Central memory CD8-positive, alpha-beta T cell (primary cell): ENCODE results near the gene CDX1.

ENCODE experiments used
- ATAC-seq: fragments of 150-1000 bp; cut with Tn5 transposase; replicated peaks from 2 replicates; pipeline ENCODE4 v1.10.0; 2022; ENCODE audit warnings: mild to moderate bottlenecking, moderate FRiP score, moderate number of reproducible peaks; ENCODE audit not compliant: poor library complexity, severe bottlenecking; ENCODE audit errors: extremely low read depth
- DNase-seq, 2 donors: peaks; one replicate each; pipeline ENCODE4 v3.0.0; 2021; ENCODE audit warnings: low spot score in 2 of 2
- H3K27ac Mint-ChIP-seq: one replicate; pipeline ENCODE4 v1.8.0; 2022; ENCODE audit warnings: low read depth, mild to moderate bottlenecking, moderate library complexity, mixed read lengths
- H3K27me3 Mint-ChIP-seq: one replicate; pipeline ENCODE4 v1.8.0; 2022; ENCODE audit warnings: mixed read lengths
- H3K36me3 Mint-ChIP-seq: one replicate; pipeline ENCODE4 v1.8.0; 2022; ENCODE audit warnings: mild to moderate bottlenecking, moderate library complexity, mixed read lengths; ENCODE audit not compliant: insufficient read depth
- H3K4me1 Mint-ChIP-seq: one replicate; pipeline ENCODE4 v1.8.0; 2022; ENCODE audit warnings: mixed read lengths
- H3K4me3 Mint-ChIP-seq: one replicate; pipeline ENCODE4 v1.8.0; 2022; ENCODE audit warnings: mild to moderate bottlenecking, moderate library complexity, mixed read lengths
- H3K9me3 Mint-ChIP-seq: one replicate; pipeline ENCODE4 v1.8.0; 2022; ENCODE audit warnings: mixed read lengths

CDX1 gene

GRCh38 chr5:150203832-150204589, 37.4 kb downstream of the CDX1 start:
- no peaks in the 10 kb centered on the region for H3K9me3 Mint-ChIP-seq
- H3K27ac Mint-ChIP-seq = no peak overlapping the region
- H3K27me3 Mint-ChIP-seq = peaks cover 49% of the 10 kb centered on the region

DNA sequence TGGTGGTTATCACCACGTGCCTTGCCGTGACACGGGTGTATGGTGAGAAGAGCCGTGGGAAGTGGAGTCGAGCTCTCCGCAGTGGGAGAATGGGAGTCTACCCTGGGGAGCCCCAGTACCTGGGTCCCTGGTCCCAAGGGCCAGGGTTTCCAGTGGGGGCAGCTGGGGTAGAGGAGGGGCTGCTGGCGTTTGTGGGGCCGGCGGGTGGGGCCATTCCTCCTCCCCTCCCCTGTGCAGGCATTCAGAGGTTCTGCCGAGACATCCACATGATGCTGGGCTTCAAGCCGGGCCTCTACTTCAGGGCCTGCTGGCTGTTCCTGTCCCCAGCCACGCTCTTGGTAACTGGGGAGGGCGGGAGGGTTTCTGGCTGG, 38.0 kb downstream of the CDX1 start:
- H3K4me3 Mint-ChIP-seq = no peak overlapping the region
- H3K27ac Mint-ChIP-seq = no peak overlapping the region
- H3K27me3 Mint-ChIP-seq = peaks cover 43% of the 10 kb centered on the region
- no peaks in the 10 kb centered on the region for H3K9me3 Mint-ChIP-seq
- ATAC-seq (no peak), DNase-seq (no peak)
- peaks cover 4% of the 10 kb centered on the region for H3K36me3 Mint-ChIP-seq
- H3K4me1 Mint-ChIP-seq = peaks cover 17% of the 10 kb centered on the region

More at GRCh38 chr5:150203832-150204589, 37.4 kb downstream of the CDX1 start:
- Mint-ChIP-seq H3K4me1 (peaks cover 11% of the 10 kb centered on the region), H3K36me3 (peaks cover 6% of the 10 kb centered on the region), H3K4me3 (no peak overlapping the region)
- ATAC-seq (no peak), DNase-seq (no peak)

DNA sequence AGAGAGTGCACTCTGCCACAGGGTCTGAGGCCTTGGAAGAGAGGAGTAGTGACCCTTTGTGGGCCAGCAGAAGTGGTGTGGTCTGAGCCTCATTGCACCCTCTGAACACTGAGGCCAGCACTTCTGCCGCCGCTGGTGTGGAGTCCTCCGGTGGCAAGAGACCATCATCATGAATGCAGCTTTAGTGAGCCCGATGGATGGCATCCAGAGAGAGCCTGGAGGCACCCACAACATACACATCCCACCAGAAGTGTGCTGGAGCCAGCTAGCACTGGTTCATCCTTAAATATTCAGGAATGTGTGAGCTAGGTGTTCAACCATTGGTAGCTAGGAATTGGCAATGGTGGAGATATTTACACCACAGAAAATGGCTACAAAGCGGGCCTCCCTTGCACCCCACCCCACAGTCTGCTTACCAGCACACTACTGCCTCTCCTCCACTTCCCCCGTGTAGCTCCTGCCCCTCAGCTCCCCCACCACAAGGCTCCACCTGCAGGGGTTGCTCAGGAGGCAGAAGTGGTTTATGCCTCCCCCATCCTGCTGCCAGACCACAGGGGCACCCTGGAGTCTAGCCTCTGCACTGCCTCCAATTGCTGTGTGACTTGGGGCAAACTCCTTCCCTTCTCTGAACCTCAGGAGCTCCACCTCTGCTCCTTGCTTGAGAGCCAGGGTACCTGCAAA, 39.7 kb downstream of the CDX1 start:
- DNase-seq = no peak
- peaks cover 28% of the 10 kb centered on the region for H3K27me3 Mint-ChIP-seq
- no peak overlapping the region for H3K27ac Mint-ChIP-seq
- H3K4me1 Mint-ChIP-seq = peaks cover 25% of the 10 kb centered on the region
- peaks cover 4% of the 10 kb centered on the region for H3K36me3 Mint-ChIP-seq
- H3K9me3 Mint-ChIP-seq = no peaks in the 10 kb centered on the region
- ATAC-seq = no peak
- no peak overlapping the region for H3K4me3 Mint-ChIP-seq

DNA sequence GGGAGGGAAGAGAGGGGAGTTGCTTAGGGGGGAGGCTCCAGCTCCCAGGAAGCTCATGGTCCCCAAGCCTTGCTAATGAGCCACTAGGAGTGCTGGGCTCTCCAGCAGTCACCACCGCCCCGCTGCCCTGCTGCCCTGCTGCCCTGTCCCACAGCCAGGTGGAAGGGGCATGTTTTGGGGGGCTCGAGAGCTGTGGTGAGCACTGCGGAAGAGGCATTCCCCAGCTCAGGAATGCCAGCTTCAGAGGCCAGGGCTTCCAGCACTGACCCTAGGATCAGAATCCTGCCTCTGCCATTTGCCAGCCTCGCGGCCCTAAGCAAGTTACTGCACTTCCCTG, 40.2 kb downstream of the CDX1 start:
- H3K9me3 Mint-ChIP-seq = no peaks in the 10 kb centered on the region
- peaks cover 4% of the 10 kb centered on the region for H3K36me3 Mint-ChIP-seq
- peaks cover 28% of the 10 kb centered on the region for H3K27me3 Mint-ChIP-seq
- no peak for DNase-seq
- ATAC-seq = no peak
- no peak overlapping the region for H3K27ac Mint-ChIP-seq
- no peak overlapping the region for H3K4me3 Mint-ChIP-seq
- H3K4me1 Mint-ChIP-seq = peaks cover 25% of the 10 kb centered on the region

GRCh38 chr5:150208187-150209098, 41.9 kb downstream of the CDX1 start:
- peak overlapping the region; percentile 26 for H3K27ac Mint-ChIP-seq
- peaks cover 28% of the 10 kb centered on the region for H3K27me3 Mint-ChIP-seq
- no peaks in the 10 kb centered on the region for H3K9me3 Mint-ChIP-seq
- H3K36me3 Mint-ChIP-seq = peaks cover 4% of the 10 kb centered on the region
- no peak for DNase-seq
- peaks cover 25% of the 10 kb centered on the region for H3K4me1 Mint-ChIP-seq
- peak overlapping the region; percentile 64 for H3K4me3 Mint-ChIP-seq
- no peak for ATAC-seq

DNA sequence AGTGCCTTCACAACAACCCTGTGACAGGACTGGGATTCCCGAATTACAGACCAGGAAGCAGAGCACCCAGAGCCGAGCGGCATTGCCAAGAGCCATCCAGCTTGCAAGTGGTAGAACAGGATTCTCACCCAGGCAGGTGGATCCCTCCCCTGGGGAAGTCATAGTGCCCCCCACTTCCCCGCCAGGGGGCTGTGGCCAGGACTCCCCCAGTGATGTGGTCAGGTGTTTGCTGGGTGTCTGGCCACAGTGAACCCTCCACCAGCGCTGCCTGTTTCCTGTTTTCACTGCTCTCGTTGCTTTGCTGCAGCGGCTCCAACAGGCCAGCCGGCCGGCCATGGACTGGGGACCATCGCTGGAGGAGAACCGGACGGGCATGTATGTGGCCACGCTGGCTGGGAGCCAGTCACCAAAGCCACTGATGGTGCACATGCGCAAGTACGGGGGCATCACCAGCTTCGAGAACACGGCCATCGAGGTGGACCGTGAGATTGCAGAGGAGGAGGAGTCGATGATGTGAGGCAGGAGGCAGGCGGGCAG, 42.6 kb downstream of the CDX1 start:
- DNase-seq = peak; percentile 25 to 33
- H3K27me3 Mint-ChIP-seq = peaks cover 26% of the 10 kb centered on the region
- H3K27ac Mint-ChIP-seq = no peak overlapping the region
- H3K4me1 Mint-ChIP-seq = peaks cover 25% of the 10 kb centered on the region
- peak; percentile 55 for ATAC-seq
- peaks cover 4% of the 10 kb centered on the region for H3K36me3 Mint-ChIP-seq
- no peaks in the 10 kb centered on the region for H3K9me3 Mint-ChIP-seq
- peak overlapping the region; percentile 64 for H3K4me3 Mint-ChIP-seq

- no peaks in the 10 kb centered on the region for H3K9me3 Mint-ChIP-seq
- peaks cover 23% of the 10 kb centered on the region for H3K27me3 Mint-ChIP-seq
- H3K4me1 Mint-ChIP-seq = peaks cover 25% of the 10 kb centered on the region
- no peak overlapping the region for H3K27ac Mint-ChIP-seq
- no peak for ATAC-seq
- peaks cover 6% of the 10 kb centered on the region for H3K36me3 Mint-ChIP-seq
- H3K4me3 Mint-ChIP-seq = no peak overlapping the region
- DNase-seq = no peak
Measured at GRCh38 chr5:150210644-150211043, 44.1 kb downstream of the CDX1 start.

GRCh38 chr5:150211156-150212030, 44.8 kb downstream of the CDX1 start:
- H3K27me3 Mint-ChIP-seq = peaks cover 30% of the 10 kb centered on the region
- DNase-seq = no peak
- no peak overlapping the region for H3K4me3 Mint-ChIP-seq
- peaks cover 25% of the 10 kb centered on the region for H3K4me1 Mint-ChIP-seq
- no peak overlapping the region for H3K27ac Mint-ChIP-seq
- H3K9me3 Mint-ChIP-seq = no peaks in the 10 kb centered on the region
- ATAC-seq = no peak
- H3K36me3 Mint-ChIP-seq = peaks cover 6% of the 10 kb centered on the region

GRCh38 chr5:150213530-150213929, 47.0 kb downstream of the CDX1 start:
- peaks cover 7% of the 10 kb centered on the region for H3K36me3 Mint-ChIP-seq
- peaks cover 33% of the 10 kb centered on the region for H3K27me3 Mint-ChIP-seq
- H3K4me1 Mint-ChIP-seq = peaks cover 19% of the 10 kb centered on the region
- no peak overlapping the region for H3K4me3 Mint-ChIP-seq
- no peaks in the 10 kb centered on the region for H3K9me3 Mint-ChIP-seq
- ATAC-seq (no peak), DNase-seq (no peak)
- H3K27ac Mint-ChIP-seq = no peak overlapping the region

GRCh38 chr5:150214289-150214688, 47.7 kb downstream of the CDX1 start:
- DNase-seq (no peak), ATAC-seq (no peak)
- Mint-ChIP-seq H3K27me3 (peaks cover 31% of the 10 kb centered on the region), H3K4me1 (peaks cover 11% of the 10 kb centered on the region), H3K27ac (no peak overlapping the region), H3K9me3 (no peaks in the 10 kb centered on the region), H3K4me3 (no peak overlapping the region), H3K36me3 (peaks cover 5% of the 10 kb centered on the region)

GRCh38 chr5:150215979-150216944, 49.7 kb downstream of the CDX1 start:
- peaks cover 31% of the 10 kb centered on the region for H3K27me3 Mint-ChIP-seq
- H3K9me3 Mint-ChIP-seq = no peaks in the 10 kb centered on the region
- H3K36me3 Mint-ChIP-seq = peaks cover 5% of the 10 kb centered on the region
- no peak overlapping the region for H3K27ac Mint-ChIP-seq
- ATAC-seq = no peak
- H3K4me3 Mint-ChIP-seq = no peak overlapping the region
- DNase-seq = no peak
- no peaks in the 10 kb centered on the region for H3K4me1 Mint-ChIP-seq
